HG03025 (cell line): ENCODE data around the gene RANBP9.

ENCODE experiments used
- ATAC-seq: cut with Tn5 transposase; IDR thresholded peaks from one replicate; pipeline ENCODE4 v1.9.1; 2021; ENCODE audit warnings: mild to moderate bottlenecking, moderate library complexity; ENCODE audit not compliant: unreplicated experiment, low FRiP score

RANBP9 gene

GRCh38 chr6:13605634-13606033, 106.0 kb downstream of the RANBP9 start:
- no peak for ATAC-seq

- ATAC-seq: no peak
Measured at GRCh38 chr6:13604546-13605416, 106.9 kb downstream of the RANBP9 start.

DNA sequence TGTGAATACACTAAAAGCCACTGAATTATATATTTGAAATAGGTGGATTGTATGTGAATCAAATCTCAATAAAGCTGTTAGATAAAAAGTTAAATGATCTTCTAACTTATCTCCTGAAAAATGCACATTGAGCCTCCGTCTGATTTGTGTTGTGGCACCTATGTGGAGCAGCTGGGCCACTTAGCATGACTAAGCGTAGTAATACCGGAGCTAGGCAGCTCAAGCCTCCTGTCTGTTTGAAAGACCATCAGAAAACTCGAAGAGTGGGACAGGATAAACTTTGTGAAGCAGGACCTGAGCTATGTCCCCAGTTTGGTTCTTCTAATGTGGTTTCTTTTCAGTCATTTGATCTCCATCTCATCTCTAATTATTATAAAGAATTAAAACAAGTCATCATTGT, 107.5 kb downstream of the RANBP9 start:
- ATAC-seq: no peak

- ATAC-seq: no peak
Measured at GRCh38 chr6:13600036-13600435, 111.6 kb downstream of the RANBP9 start.

- no peak for ATAC-seq
Measured at GRCh38 chr6:13597073-13597472, 114.6 kb downstream of the RANBP9 start.

GRCh38 chr6:13593720-13594119, 117.9 kb downstream of the RANBP9 start:
- no peak for ATAC-seq

DNA sequence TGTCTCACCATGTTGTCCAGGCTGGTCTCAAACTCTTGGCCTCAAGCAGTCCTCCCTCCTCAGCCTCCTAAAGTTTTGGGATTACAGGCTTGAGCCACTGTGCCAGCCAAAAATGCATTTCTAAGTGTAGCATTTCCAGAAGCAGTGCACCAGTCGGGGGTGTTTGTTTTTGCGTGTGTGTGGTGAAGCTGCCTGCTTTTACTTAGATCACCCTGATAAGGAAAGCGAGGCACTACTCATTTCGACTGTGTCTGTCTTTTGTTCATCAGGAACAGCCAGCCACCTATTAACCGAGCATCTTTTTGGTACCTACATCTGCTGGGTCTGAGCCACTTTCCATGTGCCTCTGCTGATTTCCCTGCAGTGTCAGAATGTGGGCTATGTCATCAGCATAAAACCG, 118.5 kb downstream of the RANBP9 start:
- ATAC-seq: no peak

- ATAC-seq: no peak
Measured at GRCh38 chr6:13591205-13591921, 120.3 kb downstream of the RANBP9 start.

GRCh38 chr6:13590574-13591153, 121.0 kb downstream of the RANBP9 start:
- no peak for ATAC-seq

DNA sequence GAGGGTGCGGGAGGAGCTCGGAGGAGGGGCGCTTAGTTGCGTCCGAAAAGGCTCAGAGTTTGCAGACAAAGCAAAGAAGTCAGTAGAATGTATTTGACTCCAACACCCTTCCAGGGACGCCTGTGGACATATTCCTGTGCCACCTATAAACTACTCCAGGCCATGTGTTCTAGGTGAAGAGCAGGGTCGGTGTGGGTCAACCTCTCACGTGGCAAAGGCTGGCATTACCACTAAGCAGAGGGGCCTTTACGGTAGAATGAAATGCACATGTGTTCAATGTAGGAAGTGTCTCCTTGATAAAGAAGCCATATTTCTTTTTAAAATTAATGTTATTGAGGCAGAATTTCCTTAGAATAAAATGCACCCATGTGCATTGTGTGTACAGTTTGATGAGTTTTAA, 121.8 kb downstream of the RANBP9 start:
- no peak for ATAC-seq

DNA sequence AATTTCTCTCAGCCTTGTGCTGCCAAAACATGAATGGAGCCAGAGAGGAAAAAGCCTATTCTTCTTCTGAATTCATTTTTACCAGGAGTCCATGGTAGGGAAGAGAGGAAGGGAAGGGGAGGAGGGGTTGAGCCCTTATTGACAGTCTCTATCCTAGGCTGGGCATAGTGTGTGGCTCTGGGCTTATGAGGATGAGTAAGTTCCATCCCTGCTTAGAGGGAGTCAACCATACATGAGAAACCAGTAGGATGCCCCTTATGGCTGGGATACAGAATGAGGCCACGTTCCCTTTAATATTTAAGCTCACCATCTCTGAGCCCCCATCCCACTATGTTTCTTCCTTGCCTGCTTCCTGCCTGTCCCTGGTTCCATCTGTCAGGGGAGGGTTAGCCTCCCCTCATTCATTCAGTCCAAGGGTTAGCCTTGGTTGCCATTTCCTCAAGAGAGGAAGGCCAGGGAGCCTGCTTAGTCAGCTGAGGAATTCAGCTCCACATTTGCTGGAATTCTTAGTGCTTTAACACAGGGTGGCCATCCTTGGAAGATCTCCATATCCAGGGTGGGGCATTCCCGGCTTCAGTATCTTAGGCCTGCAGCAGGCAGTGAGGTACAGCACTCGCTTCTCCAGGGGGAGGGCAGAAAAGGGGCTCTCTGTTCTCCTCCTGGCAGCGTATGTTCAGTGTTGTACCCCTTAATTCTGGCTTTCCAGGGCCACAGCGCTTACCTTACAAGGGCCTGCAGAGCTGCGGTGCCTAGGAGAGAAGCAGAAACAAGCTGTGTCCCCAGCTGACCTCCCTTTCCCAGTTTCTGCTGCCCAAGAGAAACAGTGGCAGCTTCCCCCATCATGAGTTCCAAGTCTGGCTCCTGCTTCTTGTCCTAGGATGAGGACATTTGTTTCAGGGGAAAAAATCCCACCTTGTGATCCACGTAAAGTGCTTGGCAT, 124.8 kb downstream of the RANBP9 start:
- no peak for ATAC-seq

- ATAC-seq: no peak
Measured at GRCh38 chr6:13581700-13582229, 129.9 kb downstream of the RANBP9 start.

DNA sequence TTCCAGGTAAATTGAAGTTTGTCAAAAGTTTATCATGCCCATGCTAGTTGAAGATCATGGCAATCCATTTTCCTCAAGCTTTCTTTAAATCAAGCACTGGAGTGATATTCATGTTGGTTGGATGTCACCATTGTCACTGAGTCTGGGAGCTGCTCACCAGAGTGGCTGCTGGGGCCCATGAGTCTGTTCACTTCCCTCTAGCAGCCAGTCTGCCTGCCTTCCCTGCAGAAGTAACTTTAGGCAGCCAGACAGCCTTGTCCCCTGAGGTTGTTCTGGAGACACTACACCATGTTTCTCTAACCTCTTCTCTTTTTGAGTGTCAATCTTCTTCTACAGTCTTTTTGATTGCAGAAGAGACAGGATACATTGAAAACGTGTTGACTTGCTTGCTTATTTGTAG, 131.7 kb downstream of the RANBP9 start:
- ATAC-seq: no peak

GRCh38 chr6:13577926-13578325, 133.7 kb downstream of the RANBP9 start:
- no peak for ATAC-seq

GRCh38 chr6:13576017-13576416, 135.6 kb downstream of the RANBP9 start:
- ATAC-seq: no peak

- ATAC-seq: no peak
Measured at GRCh38 chr6:13575377-13575775, 136.3 kb downstream of the RANBP9 start.

DNA sequence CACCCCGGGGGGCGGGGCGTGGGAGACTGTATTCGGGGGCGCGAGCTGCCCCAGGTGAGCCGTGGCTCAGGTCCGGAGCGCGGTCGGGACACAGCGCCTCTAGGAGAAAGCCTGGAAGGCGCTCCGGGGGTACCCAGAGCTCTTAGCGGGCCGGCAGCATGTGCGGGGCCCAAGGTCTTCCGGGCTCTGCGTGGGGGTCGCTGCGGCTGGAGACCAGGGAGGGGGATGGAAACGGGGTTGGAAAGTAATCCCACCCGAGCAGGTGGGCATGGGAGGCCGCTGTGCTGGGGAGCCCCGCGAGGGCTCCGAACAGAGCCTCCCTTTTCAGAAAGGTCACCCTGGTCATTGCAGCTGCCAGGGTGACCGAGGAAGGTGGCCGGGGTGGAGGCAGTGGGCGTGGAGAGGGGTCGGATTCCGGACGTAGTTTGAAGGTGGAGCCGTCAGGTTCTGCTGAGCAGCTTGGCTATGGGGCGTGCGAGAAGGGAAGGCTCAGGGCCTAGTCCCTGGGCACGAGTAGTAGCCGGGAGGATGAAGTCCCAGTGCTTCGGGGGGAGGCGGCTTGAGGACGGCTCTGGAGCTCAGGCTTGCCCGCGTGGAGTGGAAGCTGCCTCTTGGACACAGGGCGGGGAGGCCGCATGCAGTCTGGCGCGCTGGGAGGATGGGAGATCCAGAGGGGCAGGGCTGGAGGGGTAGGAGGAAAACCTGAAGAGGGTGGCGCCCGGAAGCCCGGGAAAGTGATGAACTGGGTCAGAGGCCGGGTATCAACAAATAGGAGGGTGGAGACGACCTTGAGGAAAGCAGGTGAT, 136.9 kb downstream of the RANBP9 start, which contains the start of gene SIRT5:
Gene SIRT5, plus strand, starts transcription at position 31 of the 806 bp plus-strand sequence. CDS start 9,510 bp downstream, outside the sequence.
- ATAC-seq: peak; percentile 74

GRCh38 chr6:13574149-13574570, 137.5 kb downstream of the RANBP9 start:
- ATAC-seq: peak; percentile 69

GRCh38 chr6:13573669-13574110, 137.9 kb downstream of the RANBP9 start:
- no peak for ATAC-seq
